Left lung (tissue), 10 donors: Measurements from ENCODE around the gene GSPT2. TPM values are rescaled to one million over a fixed set of nuclear protein-coding genes. Genes with fewer than 3 reads are reported as not detected.

Experiments used
- ATAC-seq: fragments of 200-7000 bp; cut with Tn5 transposase; one replicate; pipeline ENCODE4 v1.9.1; 2020; ENCODE audit warnings: moderate library complexity
- DNase-seq, 4 donors: peaks; one replicate each; pipeline ENCODE4 v3.0.0-alpha.2; 2013 to 2020
- H3K27ac ChIP-seq, 2 donors: fragments of 200-600 bp; sonication (generic) in 1 of 2; one replicate each; pipeline versions ENCODE4 v1.5.0 to v1.8.0; 2020 to 2021
- H3K27me3 ChIP-seq, 2 donors: fragments of 200-600 bp; sonication (generic) in 1 of 2; one replicate each; pipeline versions ENCODE4 v1.5.0 to v1.8.0; 2020 to 2021
- H3K36me3 ChIP-seq, 2 donors: fragments of 200-600 bp; sonication (generic) in 1 of 2; one replicate each; pipeline versions ENCODE4 v1.5.0 to v1.8.0; 2020 to 2021
- H3K4me1 ChIP-seq, 2 donors: fragments of 200-600 bp; one replicate each; pipeline ENCODE4 v1.8.0; 2021
- H3K4me3 ChIP-seq, 2 donors: fragments of 200-600 bp; sonication (generic) in 1 of 2; one replicate each; pipeline versions ENCODE4 v1.5.0 to v1.8.0; 2020 to 2021; ENCODE audit warnings: mild to moderate bottlenecking in 1 of 2
- H3K9me3 ChIP-seq, 2 donors: fragments of 200-600 bp; sonication (generic) in 1 of 2; one replicate each; pipeline versions ENCODE4 v1.5.0 to v1.8.0; 2020 to 2021
- intact Hi-C, 2 donors: fragments of 100-400 bp; cut with DNase I; formaldehyde crosslinking; loops; one replicate each; pipeline versions ENCODE4 v1.11.2 to v1.14.2; 2022
- polyA plus RNA-seq, 6 donors: library from polyadenylated mRNA; unstranded; fragments of 120-200 nt; gene quantifications; one replicate each; pipeline ENCODE4 v1.2.1, GENCODE V29; 2013; ENCODE audit not compliant: insufficient read length in 6 of 6
- total RNA-seq, 2 donors: library from RNA; stranded (reverse); fragmentation: NEBNext Ultra II Directional; extraction: Animal tissue kit (Norgen Biotek cat#: 25700); gene quantifications; one replicate each; pipeline ENCODE4 v1.2.1, GENCODE V29; 2021
- TF ChIP-seq, protein P1 (sequence below), 2 donors: fragments of 200-600 bp; sonication (generic) in 1 of 2; IDR thresholded peaks; one replicate each; pipeline versions ENCODE4 v1.5.0 to v1.8.0; 2021; ENCODE audit warnings: antibody characterized with exemption in 2 of 2
- donor health status: DM: no; HTN: yes; CAD: no.
- donor health status: DM: no; HTN: no; CAD: no.

Gene GSPT2
- total and polyA plus RNA-seq, 8 donors = 8.8 to 17.9 (median 16.1) TPM

GRCh38 chrX:51728202-51728601 is 15.0 kb upstream of the GSPT2 start:
- H3K9me3 ChIP-seq = no peaks in the 10 kb centered on the region
- H3K27ac ChIP-seq = no peak overlapping the region
- H3K36me3 ChIP-seq = no peaks in the 10 kb centered on the region
- peaks cover 0 to 4% of the 10 kb centered on the region in 2 donors for H3K27me3 ChIP-seq
- H3K4me3 ChIP-seq = no peak overlapping the region
- no peak for DNase-seq
- TF ChIP-seq, protein P1, sequence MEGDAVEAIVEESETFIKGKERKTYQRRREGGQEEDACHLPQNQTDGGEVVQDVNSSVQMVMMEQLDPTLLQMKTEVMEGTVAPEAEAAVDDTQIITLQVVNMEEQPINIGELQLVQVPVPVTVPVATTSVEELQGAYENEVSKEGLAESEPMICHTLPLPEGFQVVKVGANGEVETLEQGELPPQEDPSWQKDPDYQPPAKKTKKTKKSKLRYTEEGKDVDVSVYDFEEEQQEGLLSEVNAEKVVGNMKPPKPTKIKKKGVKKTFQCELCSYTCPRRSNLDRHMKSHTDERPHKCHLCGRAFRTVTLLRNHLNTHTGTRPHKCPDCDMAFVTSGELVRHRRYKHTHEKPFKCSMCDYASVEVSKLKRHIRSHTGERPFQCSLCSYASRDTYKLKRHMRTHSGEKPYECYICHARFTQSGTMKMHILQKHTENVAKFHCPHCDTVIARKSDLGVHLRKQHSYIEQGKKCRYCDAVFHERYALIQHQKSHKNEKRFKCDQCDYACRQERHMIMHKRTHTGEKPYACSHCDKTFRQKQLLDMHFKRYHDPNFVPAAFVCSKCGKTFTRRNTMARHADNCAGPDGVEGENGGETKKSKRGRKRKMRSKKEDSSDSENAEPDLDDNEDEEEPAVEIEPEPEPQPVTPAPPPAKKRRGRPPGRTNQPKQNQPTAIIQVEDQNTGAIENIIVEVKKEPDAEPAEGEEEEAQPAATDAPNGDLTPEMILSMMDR (IDR thresholded peaks at IDR 0.05) = no peak
- H3K4me1 ChIP-seq = no peaks in the 10 kb centered on the region
- ATAC-seq = no peak
- intact Hi-C loops = no loop called here

- DNase-seq (no peak), ATAC-seq (no peak)
- TF ChIP-seq, protein P1 (IDR thresholded peaks at IDR 0.05) = no peak
Observed at GRCh38 chrX:51737091-51737490, 6.2 kb upstream of the GSPT2 start.

GRCh38 chrX:51742586-51742985 is 656 bp upstream of the GSPT2 start:
- intact Hi-C loops = no loop called here
- TF ChIP-seq, protein P1 (IDR thresholded peaks at IDR 0.05) = no peak
- H3K4me1 ChIP-seq = no peaks in the 10 kb centered on the region
- H3K36me3 ChIP-seq = no peaks in the 10 kb centered on the region
- H3K27me3 ChIP-seq = peaks cover 0 to 2% of the 10 kb centered on the region in 2 donors
- H3K4me3 ChIP-seq = no peak overlapping the region
- ATAC-seq (no peak), DNase-seq (no peak)
- no peak overlapping the region for H3K27ac ChIP-seq
- H3K9me3 ChIP-seq = peaks cover 0 to 1% of the 10 kb centered on the region in 2 donors

More at GRCh38 chrX:51737091-51737490, 6.2 kb upstream of the GSPT2 start:
- H3K36me3 ChIP-seq = no peaks in the 10 kb centered on the region
- H3K27ac ChIP-seq = no peak overlapping the region
- peaks cover 0 to 7% of the 10 kb centered on the region in 2 donors for H3K27me3 ChIP-seq
- intact Hi-C loops = no loop called here
- no peaks in the 10 kb centered on the region for H3K9me3 ChIP-seq
- H3K4me1 ChIP-seq = no peaks in the 10 kb centered on the region
- H3K4me3 ChIP-seq = no peak overlapping the region

DNA sequence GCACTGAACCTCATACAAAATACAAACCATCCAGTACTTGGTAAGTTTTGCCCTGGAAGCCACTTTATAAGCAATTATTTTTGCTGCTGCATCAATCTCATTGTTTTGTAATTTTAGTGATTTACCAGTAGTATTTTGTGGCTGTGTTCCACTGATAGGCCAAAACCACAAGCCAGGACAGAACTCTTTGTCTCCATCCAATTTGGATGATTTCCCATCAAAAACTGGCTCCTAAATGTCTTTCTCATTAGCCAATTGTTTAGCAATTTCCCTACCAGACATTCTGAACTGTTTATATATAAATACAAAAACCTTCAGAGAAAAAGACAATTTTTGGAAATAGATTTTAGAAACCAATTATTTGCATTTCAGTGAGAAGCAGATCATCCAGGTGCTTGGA is 4.4 kb downstream of the GSPT2 start:
- ATAC-seq (no peak), DNase-seq (no peak)
- Histone ChIP-seq H3K36me3 (no peaks in the 10 kb centered on the region), H3K4me1 (no peaks in the 10 kb centered on the region), H3K9me3 (peaks cover 0 to 1% of the 10 kb centered on the region in 2 donors), H3K27me3 (no peaks in the 10 kb centered on the region), H3K4me3 (no peak overlapping the region), H3K27ac (no peak overlapping the region)
- TF ChIP-seq, protein P1 (IDR thresholded peaks at IDR 0.05) = no peak
- intact Hi-C loops = no loop called here

DNA sequence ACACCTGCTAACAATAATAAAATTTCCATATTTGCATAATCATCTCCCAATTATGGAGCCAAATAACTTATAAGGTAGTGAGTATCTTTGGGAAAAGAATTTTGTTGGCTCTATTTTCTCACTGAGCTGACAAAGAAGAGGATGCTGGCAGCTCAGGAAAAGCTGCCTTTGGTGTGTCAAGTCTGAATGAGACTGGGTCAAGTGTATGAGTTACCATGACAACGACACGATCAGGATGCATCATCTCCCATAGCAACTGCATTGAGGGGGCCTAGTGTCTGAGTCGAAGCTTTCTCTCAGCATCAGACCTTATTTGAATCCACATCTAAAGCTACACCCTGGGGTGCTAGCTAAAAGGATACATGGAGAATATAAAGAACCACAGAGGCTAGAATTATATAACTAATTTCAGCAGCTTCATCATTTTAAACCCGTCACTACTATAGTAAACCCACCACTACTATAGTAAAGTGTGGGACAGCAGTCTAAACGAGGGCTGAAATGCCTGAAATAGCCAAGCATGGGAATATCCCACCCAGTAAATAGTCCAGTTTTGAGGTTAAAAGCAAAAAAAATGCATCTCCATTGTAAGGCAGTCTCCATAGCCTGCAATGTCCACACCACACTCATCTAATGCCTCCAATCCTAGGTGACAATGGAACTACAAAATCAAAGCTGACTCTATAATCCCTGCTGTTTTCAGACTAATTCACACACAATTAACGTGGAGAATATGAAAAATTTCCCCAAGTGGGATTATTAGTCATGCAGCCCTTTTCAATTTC is 16.0 kb downstream of the GSPT2 start:
- Histone ChIP-seq H3K9me3 (no peaks in the 10 kb centered on the region), H3K36me3 (no peaks in the 10 kb centered on the region), H3K27ac (no peak overlapping the region), H3K4me3 (no peak overlapping the region), H3K27me3 (peaks cover 0 to 14% of the 10 kb centered on the region in 2 donors), H3K4me1 (no peaks in the 10 kb centered on the region)
- no peak for DNase-seq
- intact Hi-C loops = no loop called here
- ATAC-seq = no peak
- TF ChIP-seq, protein P1 (IDR thresholded peaks at IDR 0.05) = no peak
